Activated effector memory CD4-positive, alpha-beta T cell treated with Interleukin-2 at 50 U/mL for 16 hours (primary cell): ENCODE data around the gene NPTXR.
A peak's percentile ranks its signal among the peaks of the same experiment; 100 is the strongest.
"Not testable (repeated sequence)": the region's sequence is repeated elsewhere in the genome, so short reads cannot be mapped to it uniquely, and the experiment has no call there.

Experiments
- DNase-seq: peaks from one replicate; pipeline ENCODE4 v3.0.0-alpha.2; 2020

The NPTXR gene

GRCh38 chr22:38830026-38830844 lies 13.6 kb downstream of the NPTXR start:
- DNase-seq: no peak

- DNase-seq: no peak
These were observed 14.3 kb downstream of the NPTXR start for GRCh38 chr22:38829485-38829884.

GRCh38 chr22:38828616-38829205 lies 15.1 kb downstream of the NPTXR start:
- no peak for DNase-seq

GRCh38 chr22:38828191-38828590 lies 15.6 kb downstream of the NPTXR start:
- no peak for DNase-seq

DNA sequence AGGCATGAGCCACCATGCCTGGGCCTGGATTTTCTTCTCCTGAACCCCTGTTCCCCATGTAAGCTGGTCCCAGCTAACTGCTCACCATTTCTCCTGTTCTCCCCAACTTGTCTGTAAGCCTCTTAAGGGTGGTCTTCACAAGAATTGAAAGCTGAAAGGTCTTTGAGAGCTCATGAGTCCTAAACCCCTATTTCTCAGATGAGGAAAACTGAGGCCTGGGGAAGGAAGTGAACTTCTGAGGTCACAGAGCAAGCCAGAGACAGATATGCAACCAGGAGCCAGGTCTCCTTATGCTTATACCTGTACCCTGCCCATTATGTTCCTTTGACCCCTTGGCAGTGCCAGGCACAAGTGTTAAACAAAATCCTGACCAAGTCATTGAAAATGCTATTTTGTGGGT lies 16.3 kb downstream of the NPTXR start:
- DNase-seq: no peak

DNA sequence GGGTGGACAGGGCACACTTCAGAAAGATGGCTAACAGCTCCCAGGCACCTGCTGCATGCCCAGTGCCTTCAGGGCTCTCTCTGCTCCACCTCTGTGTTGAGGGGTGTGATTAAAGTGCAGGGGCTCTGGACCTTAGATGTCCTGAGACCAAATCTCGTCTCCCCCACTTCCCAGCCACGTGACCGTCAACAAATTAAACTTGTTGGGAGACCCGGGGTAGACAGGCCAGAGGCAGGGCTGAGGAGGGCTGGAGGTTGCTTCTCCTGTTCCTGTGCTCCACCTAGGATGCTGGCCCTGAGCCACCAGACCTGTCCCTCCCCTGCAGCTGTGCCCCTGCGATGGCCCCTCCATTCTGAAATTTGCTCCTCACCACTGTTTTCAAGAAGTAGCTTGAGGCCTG lies 17.0 kb downstream of the NPTXR start:
- no peak for DNase-seq

DNA sequence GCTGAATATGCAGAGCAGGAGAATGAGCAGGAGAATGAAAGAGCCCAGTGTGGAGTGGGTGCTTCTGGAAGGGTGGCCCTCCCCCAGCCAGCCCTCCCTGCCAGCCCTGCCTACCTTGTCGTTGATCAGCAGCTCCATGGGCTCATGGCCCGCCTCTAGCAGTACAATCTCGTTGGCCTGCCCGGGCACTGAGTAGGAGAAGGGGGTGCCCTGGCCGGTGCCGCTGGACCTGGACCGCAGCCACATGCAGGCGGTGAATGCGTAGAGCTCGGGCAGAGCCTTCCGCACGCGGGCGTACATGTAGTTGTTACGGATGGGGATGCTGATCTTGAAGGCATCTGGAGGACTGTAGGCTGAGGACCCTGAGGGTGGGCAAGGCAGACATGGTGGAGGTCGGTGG lies 17.4 kb downstream of the NPTXR start:
- DNase-seq: no peak

DNA sequence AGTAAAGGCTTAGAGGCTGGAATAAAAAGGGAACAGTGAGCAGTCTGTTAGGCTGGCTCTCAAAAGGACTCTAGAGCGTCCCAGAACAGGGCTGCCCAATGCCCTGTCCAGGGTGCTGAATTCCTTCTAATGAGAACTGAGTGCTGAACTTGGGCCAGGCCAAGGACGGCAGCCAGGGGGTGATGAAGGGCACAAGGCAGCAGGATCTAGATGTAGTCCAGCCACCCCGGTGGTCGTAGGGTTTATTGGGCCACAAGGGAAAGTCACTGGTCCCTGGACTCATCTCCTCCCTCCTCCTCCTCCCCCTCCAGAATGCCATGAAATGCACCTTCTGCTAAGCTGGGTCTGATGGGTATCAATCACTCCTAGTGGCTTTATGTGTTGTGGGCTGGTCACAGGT lies 19.2 kb downstream of the NPTXR start:
- DNase-seq: no peak

GRCh38 chr22:38823637-38824036 lies 20.2 kb downstream of the NPTXR start:
- no peak for DNase-seq

GRCh38 chr22:38823076-38823475 lies 20.8 kb downstream of the NPTXR start:
- no peak for DNase-seq

DNA sequence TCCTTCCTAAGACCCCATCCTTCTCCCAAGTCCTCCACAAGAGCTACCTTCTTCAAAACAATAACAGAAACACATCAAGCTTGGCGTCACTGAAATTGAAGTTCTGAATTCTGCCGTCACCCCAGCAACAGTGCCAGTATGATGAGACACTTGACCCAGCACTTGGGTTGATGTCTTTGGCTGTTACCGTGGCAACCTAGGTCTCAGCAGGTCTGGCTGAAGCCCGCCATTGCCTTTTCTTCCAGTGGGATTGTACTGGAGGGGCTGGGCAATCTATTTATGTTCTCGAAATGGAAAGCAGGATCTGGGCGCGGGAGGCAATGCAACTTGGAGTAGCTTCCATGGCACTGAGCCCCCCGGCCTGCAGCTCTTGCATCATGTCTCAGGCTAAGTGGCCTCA lies 23.8 kb downstream of the NPTXR start:
- no peak for DNase-seq

DNA sequence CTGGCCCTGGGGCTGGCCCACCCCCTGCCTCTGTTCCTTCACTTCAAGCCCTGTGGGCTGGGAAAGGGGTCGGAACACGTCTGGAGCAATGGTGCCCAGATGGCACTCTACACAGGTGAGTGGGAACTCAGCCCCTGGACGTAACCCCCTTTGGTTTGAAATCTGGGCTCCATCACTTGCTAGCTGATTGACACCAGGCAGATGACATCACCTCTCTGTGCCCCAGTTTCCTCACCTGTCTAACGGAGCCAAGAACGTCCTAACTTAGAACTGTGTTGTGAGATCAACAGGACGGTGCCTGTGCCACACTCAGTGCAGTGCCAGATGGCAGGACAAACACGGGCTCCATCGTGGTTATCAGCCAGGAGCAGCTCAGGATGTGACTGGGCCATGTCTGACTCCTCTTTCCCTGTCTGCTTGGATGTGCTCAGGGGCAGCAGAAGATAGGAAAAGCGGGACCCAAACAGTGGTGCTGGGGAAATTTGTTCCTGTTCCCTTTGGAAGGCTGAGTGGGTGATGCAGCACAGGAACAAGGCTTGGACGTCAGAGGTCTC lies 24.4 kb downstream of the NPTXR start:
- DNase-seq: no peak

DNA sequence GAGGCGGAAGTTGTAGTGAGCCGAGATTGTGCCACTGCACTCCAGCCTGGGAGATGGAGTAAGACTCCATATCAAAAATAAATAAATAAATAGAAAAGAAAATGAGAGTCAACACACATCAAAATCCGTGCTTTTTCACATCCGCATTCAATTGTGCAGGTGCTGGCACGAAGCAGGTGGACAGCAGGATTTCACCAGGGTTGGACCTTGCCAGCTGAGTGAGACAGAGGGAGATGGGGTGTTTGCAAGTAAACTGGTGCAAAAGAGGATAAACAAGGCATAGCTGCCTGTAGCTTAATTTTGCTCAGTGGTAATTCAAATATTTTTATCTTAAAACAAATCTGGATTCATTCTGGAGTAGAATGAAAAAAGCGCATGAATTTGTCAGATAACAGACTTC lies 26.6 kb downstream of the NPTXR start:
- no peak for DNase-seq

GRCh38 chr22:38815842-38816241 lies 28.0 kb downstream of the NPTXR start:
- DNase-seq: no peak

DNA sequence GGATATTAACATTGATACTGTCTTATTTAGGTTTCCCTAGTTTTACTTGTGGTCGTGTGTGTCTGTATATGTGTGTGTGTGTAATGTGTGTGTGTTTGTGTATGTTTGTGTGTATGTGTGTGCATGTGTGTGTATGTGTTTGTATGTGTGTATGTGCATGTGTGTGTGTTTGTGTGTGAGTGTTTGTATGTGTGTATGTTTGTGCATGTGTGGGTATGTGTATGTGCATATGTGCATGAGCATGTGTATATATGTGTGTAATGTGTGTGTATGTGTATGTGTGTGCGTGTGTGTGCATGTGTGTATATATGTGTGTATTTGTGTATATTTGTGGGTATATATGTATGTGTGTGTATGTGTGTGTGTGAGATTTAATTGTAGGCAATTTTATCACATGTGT lies 32.6 kb downstream of the NPTXR start:
- DNase-seq: no peak

GRCh38 chr22:38805041-38805593 lies 38.7 kb downstream of the NPTXR start:
- not testable (repeated sequence) for DNase-seq

DNA sequence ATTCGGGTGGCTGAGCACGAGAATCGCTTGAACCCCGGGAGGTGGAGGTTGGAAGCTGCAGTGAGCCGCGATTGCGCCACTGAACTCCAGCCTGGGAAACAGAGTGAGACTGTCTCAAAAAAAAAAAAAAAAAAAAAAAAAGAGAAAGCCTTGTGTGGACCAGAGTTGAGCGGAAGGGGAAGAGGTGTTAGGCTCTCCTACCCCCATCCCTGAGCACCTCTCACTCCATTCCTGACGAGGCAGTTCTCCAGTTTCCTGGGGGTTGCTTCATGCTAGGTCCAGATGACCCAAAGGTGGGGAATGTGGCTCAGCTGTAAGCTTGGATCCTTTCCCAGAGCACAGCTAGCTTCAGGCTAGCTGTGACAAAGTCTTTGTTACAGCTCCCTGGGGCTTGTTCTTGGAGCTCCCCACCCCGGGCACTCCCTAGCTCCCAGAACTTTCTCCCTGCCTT lies 41.1 kb downstream of the NPTXR start:
- DNase-seq: no peak

DNA sequence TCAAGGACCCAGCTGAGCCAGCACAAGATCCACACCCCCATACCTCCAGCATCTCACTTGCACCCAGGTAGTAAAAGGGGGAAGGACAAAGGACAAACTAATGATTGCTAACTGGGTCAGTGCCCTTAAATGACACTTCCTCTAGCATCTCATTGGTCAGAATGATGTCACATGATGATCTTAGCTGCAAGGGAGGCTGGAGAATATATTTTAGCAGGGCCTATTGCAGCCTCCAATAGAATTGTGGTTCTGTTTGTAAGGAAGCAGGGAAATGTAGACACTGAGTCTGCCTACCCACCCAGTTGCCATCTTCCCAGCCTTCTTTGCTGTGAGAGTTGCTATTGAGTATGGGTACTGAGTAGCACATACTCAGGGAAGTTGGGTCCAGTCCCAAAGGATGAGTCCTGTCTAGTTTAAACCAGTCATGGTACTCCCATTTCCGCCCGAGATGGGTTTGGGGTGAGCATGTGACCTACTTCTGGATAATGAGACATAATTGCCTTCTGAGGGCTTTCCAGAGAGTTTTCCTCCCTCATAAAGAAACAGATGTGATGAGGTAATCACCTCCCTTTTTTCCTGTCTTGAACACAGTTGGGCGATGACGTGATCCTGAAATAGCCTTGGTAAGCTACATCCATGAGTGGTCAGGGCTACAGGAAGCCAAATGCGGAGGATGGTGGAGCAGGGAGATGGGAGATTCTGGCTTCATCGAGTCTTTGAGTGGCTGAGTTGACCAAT lies 44.4 kb downstream of the NPTXR start:
- no peak for DNase-seq

- no peak for DNase-seq
These were observed 45.3 kb downstream of the NPTXR start for GRCh38 chr22:38798496-38798895.

GRCh38 chr22:38796262-38796957 lies 47.4 kb downstream of the NPTXR start:
- no peak for DNase-seq

DNA sequence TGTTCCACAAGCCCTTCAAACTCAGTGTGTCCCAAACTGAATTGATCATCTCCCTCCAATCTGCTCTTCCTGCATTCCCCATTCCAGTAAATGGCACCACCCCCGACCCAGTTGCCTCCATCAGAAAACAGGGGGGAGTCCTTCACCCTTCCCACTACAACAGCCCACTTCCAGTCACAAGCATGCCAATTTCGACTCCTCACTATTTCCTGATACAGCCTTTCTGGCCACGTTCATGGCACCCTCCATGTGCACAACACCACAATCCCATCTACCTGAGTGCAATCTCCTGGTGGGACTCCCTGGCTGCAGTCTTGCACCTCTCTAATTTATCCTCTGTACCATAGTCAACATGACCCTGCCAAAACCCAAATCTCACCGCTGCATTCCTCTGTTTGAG lies 48.3 kb downstream of the NPTXR start:
- no peak for DNase-seq

DNA sequence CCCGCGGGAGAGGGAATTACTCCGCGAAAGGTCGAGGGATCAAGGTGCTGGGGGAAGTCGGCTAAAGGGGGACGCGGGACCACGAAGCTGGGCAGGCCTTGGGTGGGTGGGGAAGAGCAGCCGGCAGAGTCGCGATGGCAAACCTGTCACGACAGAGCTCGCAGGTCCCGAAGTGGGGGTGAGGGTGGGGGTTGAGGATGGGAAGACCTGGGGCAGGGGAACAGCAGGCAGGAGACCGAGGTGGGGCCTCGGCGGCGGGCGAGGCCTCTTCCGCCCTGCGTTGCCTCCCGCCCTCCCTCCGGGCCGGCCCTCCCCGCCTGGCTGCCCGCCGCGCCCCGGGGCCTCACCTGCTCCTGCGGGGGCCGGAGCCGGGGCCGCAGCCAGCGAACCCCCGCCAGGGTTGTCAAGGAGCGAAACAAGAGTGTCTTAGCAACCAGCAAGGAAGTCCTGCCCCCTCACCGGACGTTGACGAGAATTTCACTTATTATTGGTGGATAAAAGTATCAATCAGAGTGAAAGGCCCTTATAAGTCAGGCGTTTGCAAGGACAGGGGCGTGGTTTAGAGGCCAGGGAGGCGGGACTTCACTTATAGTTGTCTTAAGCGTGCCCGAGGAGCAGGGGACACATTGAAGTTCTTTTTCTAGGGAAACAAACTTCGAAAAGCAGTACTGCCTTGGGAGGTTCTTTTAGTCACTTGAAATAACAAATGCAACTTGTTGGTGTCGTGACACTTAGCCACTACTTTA lies 49.9 kb downstream of the NPTXR start, which contains the start of gene DNAL4:
DNAL4 (minus strand) TSS at position 423 of the 746 bp plus-strand sequence. CDS start 11,412 bp downstream, outside the sequence.
- peak; percentile 87 for DNase-seq
